HEK293T (cell line): ENCODE measurements around the gene UCN.

Source experiments
- BHLHE40 ChIP-seq: fragments of 450-650 bp; IDR thresholded peaks from 2 replicates; pipeline ENCODE4 v1.6.1; 2016; ENCODE audit warnings: mild to moderate bottlenecking, moderate library complexity, borderline replicate concordance
- ELF4 ChIP-seq: fragments of 450-650 bp; IDR thresholded peaks from 2 replicates; pipeline ENCODE4 v1.6.1; 2017; ENCODE audit warnings: antibody characterized with exemption
- FOXA1 ChIP-seq: fragments of 450-650 bp; IDR thresholded peaks from 2 replicates; pipeline ENCODE4 v1.6.1; 2016; ENCODE audit warnings: mild to moderate bottlenecking
- LEF1 ChIP-seq: fragments of 450-650 bp; IDR thresholded peaks from 2 replicates; pipeline ENCODE4 v1.6.1; 2017; ENCODE audit warnings: mild to moderate bottlenecking, borderline replicate concordance
- NFRKB ChIP-seq: fragments of 450-650 bp; IDR thresholded peaks from 2 replicates; pipeline ENCODE4 v1.6.1; 2016; ENCODE audit warnings: mild to moderate bottlenecking, moderate library complexity
- SUZ12 ChIP-seq: fragments of 450-650 bp; IDR thresholded peaks from 2 replicates; pipeline ENCODE4 v1.6.1; 2016; ENCODE audit warnings: mild to moderate bottlenecking

DNA sequence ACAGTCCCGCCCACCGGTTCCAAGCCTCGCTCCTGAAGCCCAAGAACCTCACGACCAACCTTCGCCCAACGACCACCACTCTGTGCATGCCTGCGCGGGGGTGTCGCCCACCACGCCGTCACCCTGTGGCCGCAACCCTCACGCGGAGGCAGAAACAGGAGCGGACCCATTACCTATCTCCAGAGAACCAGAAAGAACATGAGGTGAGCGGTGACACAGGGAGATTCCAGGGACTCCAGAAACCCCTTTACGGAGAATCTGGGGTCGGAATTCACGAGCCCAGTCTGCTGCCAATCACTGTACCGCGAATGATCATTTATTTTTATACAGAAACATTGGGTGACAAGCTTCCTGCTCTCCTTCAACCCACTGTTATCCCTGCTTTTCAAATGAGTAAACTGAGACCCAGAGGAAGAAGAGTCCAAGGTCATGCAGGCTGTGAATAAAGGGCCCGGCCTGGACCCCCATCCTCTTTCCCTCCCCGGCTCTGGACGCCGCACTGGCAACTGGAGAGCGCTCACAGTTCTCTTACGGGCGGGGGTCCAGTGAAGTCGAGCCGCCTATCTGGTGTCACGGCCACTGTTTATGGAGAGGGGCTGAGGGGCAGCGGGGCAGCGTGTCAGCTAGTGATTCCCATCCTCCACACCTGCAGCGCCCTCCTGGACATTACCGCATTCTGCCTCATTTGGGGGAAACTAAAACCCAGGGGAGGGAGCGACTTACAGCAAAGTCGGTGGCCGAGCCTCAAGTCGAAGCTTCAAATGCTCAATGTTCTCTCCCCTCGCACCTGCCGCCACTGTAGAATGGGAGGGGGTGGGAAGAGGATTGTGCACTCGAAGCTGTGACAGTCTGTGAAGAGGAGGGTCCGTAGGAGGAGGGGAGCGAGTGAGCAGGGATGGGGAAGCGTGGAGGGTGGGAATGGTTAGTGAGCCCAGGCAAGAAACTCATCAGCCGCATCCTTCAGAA lies 44.7 kb downstream of the UCN start:
- TF ChIP-seq LEF1 (no peak), SUZ12 (no peak), NFRKB (no peak), FOXA1 (no peak), ELF4 (no peak), BHLHE40 (no peak)
